HG02759 (cell line): Measurements from ENCODE around the gene REX1BD.
"Not testable (repeated sequence)": the region's sequence is repeated elsewhere in the genome, so short reads cannot be mapped to it uniquely, and the experiment has no call there.

Experiments
- ATAC-seq: cut with Tn5 transposase; IDR thresholded peaks from one replicate; pipeline ENCODE4 v1.9.1; 2021; ENCODE audit warnings: mild to moderate bottlenecking, moderate library complexity; ENCODE audit not compliant: unreplicated experiment

REX1BD gene

DNA sequence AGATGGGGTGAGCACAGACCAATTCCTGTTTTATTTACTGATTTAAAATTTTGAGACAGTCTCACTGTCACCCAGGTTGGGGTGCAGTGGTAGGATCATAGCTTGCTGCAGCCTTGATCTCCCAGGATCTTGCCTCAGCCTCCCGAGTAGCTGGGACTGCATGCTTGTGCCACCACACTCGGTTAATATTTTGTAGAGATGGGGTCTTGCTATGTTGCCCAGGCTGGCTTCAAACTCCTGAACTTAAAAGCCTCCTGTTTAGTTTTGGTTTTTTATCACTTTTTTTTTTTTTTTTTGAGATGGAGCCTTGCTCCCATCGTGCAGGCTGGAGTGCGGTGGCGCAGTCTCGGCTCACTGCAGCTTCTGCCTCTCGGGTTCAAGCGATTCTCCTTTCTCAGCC lies 12.2 kb upstream of the REX1BD start:
- ATAC-seq: no peak

GRCh38 chr19:18577365-18577914 lies 11.2 kb upstream of the REX1BD start:
- ATAC-seq: no peak

GRCh38 chr19:18580311-18580710 lies 8.3 kb upstream of the REX1BD start:
- no peak for ATAC-seq

GRCh38 chr19:18586306-18586705 lies 2.3 kb upstream of the REX1BD start:
- no peak for ATAC-seq

DNA sequence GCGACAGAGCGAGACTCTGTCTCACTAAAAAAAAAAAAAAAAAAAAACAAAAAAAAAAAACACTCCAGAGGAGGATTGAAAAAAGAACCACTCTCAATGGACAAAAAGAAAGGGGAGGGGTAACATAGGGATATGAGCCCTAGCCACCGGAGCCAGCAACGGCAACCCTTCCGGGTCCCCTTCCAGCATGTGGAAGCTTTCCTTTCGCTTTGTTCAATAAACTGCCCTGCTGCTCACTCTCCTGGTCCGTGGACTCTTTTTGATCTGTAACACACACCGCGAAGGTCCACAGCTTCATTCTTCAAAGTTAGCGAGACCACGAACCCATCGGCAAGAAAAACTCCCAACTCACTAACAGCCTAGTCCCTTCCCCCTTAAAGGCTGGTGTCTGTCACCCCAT lies 1.0 kb upstream of the REX1BD start:
- ATAC-seq: no peak

DNA sequence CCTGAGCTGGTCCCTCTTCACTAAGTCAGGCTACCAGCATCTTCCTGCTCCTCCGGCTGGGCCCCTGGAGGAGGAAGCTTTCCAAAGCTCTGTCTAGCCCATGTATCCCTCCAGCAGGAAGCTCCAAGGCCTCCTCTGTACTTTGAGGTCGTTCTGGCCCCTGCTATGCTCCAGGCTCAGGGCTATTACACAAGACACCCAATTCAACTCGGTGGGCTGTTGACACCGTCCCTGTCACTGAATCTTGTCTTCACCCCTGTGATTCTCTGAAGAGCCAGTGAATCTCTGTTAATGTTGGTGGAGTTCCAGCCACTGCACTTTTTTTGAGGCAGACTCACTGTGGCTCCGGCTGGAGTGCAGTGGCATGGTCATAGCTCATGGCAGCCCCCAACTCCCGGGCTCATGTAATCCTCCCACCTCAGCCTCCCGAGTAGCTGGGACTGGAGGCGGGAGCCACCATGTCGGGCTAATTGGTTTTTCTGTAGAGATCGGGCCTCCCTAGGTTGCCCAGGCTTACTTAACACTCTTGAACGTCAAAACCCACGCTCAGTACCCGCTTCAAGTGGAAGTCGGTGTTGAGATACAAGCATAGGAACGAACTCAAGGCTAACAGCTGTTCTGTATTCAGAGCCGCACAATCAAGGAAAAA lies 512 bp upstream of the REX1BD start:
- no peak for ATAC-seq

GRCh38 chr19:18589380-18590272 lies 1.0 kb downstream of the REX1BD start:
- ATAC-seq: peak; percentile 26

DNA sequence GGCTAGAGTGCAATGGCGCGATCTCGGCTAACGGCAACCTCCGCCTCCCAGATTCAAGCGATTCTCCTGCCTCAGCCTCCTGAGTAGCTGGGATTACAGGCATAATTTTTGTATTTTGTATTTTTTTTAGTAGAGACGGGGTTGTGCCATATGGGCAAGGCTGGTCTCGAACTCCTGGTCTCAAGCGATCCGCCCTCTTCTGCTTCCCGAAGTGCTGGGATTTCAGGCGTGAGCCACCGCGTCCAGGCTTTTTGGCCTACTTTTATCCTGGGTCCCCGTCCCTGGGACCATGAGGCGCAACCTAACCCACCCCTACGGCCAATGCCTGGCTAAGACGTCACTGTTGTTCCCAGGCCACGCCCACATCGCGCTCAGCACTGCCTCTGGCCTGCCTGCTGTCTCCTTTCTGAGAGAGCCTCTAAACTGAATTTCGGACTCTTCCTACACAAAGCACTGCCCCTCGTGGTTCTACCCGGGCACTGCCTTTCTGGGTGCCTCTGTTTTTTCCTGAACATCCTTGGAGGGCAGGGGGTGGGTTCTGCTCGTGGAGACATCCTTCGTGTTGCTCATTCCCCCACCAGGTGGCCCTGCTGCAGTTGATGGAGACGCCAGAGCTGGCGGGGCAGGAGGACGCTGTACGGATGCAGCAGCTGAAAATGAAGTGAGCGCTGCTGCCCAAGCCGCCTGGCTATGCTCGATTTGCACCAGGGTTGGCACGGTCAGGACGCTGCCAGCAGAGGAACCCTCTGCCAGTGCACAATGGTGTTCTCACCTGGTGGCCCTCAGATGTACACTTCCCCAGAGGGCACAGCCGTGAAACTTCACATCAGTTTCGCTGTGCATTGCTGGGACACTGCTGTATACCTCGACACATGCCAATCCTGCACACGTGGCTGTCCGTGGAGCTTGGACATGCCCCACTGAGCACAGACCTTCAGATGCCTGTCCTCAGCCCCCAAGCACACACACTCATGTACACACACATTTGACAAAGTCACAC lies 2.0 kb downstream of the REX1BD start:
- ATAC-seq: no peak

DNA sequence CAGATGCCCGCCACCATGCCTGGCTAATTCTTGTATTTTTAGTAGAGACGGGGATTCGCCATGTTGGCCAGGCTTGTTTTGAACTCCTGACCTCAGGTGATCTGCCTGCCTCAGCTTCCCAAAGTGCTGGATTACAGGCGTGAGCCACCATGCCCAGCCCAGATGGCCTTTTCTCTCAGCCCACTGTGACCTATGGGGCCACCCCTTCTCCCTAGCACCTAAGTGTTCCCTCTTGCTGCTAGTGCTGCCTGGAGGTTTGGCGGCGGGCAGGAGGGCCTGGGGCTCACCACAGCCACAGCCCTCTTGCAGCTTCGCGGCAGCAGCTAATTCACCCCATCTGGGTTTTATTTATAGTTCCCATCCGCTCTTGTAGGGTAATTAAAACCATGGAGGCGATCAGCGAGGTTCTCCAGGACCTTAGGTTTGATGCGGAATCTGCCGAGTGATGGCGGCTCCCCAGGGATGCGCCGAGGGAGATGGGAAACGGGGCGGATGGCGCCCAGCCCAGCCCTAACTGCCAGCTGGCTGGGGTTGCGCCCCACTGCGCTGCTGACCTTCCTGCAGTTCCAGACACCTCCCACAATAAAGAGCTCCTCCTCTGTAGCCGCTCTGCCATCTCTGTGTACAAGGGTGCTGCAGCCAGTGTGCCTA lies 3.3 kb downstream of the REX1BD start:
- no peak for ATAC-seq

GRCh38 chr19:18592732-18593131 lies 4.1 kb downstream of the REX1BD start:
- ATAC-seq: not testable (repeated sequence)

- no peak for ATAC-seq
Observed at GRCh38 chr19:18593367-18594095, 4.9 kb downstream of the REX1BD start.

DNA sequence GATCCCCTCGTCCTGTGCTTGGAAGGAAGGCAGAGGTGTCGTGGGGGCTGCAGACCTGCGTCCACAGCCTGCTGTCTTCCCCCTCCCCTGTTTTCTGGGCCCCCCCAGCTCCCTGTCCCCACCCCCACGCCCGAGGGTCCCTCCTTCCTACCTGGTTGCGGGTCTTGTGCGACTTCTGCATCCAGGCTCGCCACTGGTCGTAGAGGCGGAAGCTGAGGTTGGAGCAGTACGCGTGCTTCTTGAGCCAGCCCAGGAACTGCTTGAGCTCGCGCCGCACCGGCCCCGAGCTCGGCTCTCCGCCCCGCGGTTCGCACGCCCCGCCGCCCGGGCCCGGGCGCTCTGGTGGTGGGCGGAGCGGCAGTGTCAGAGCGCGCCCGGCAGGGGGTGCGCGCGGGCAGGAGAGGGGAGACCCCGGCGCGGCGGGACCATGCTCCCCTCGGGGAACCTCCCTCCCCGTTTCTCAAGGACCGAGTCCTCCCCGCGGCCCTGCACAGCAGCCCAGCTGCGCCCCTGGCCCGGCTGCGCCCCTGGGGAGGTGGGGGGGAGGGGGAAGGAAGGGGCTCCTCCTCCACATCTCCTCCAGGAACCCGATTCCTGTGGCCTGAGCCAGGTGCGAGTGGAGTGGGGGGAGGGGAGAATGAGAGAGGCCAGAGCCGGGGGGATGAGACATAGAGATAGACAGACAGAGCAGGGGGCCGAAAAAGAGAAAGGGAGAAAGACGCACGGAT lies 5.7 kb downstream of the REX1BD start:
- ATAC-seq: peak; percentile 70

DNA sequence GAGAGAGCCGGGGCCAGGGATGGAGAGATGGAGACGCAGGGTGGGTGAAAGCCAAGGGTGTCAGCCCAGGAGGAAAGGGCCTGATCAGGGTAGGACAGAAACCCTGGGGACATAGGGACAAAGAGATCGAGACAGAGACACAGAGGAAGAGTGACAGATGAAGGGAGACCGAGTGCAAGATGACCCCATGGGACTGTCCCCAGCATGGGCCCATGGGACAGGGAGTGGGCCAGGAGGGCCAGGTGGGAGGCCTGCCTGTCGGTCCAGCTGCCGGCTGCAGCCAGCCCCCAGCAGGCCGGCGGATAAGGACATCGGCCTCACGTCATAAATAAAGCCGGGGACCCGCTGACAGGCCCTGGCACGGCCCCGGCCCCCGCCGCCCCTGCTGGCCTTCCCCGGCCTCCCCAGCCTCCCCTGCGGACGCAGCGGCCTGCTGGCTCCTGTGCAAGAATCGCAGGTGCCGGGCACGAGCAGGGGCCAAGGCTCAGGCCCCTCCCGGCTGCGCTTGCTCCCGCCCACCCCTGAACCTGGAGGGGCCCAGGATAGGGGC lies 6.3 kb downstream of the REX1BD start:
- ATAC-seq: no peak

- no peak for ATAC-seq
Observed at GRCh38 chr19:18595475-18595874, 6.9 kb downstream of the REX1BD start.

DNA sequence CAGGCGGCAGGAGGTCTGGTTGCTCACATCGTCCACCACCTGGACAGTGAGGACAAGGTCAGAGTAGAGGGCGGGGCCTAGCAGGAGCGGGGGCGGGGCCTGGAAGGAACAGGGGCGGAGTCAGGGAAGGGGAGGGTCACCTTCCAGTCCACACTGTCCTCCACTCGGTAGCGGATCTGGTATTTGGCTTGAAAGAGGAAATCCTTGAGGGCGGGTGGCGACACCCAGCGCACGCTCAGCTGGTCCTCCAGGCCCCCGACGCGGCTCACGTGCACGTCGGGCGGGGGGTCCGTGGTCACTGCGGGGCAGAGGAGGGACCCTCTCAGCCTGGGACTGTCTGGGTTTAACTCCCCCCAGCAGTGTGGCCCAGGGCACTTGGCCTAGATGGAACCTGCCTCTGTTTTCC lies 8.2 kb downstream of the REX1BD start:
- ATAC-seq: no peak

GRCh38 chr19:18597809-18598660 lies 9.4 kb downstream of the REX1BD start:
- no peak for ATAC-seq

DNA sequence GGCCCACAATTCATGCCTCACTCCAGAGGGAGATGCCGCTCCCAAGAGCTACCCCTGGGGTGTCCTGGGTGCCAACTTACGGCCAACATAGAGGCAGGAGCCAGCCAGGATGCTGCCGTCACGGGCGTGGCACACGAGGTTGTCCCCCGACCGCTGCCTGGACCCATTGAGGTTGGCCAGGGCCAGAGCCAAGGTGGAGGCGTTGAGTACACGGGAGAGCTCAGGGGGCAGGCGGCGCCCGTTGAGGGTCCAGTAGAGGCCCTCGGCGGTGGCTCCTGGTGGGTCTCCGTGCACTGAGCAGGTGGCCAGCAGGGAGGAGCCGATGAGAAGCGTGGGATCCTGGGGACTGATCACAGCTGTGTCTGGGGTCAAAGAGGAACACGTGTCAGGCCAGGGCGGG lies 10.9 kb downstream of the REX1BD start:
- no peak for ATAC-seq
